T-helper 17 cell (primary cell): Measurements from ENCODE around the gene DTNBP1. TPM values are rescaled to one million over a fixed set of nuclear protein-coding genes. Genes with fewer than 3 reads are reported as not detected.
"Not testable (repeated sequence)": the region's sequence is repeated elsewhere in the genome, so short reads cannot be mapped to it uniquely, and the experiment has no call there.

Experiments used
- ATAC-seq: fragments of 150-1000 bp; cut with Tn5 transposase; 2 replicates; pipeline ENCODE4 v1.10.0; 2021; ENCODE audit warnings: mild to moderate bottlenecking, moderate library complexity
- DNase-seq, 3 donors: peaks; one replicate each; pipeline versions ENCODE4 v3.0.0 to v3.0.0-alpha.2; 2020 to 2021
- H3K9me3 ChIP-seq: one replicate; pipeline ENCODE4 v1.7.0; 2013; ENCODE audit warnings: low read length, mild to moderate bottlenecking; ENCODE audit not compliant: control insufficient read depth, poor library complexity, severe bottlenecking
- H3K27ac Mint-ChIP-seq: one replicate; pipeline ENCODE4 v1.8.0; 2022; ENCODE audit warnings: mild to moderate bottlenecking, moderate library complexity, mixed read lengths
- H3K27me3 Mint-ChIP-seq: one replicate; pipeline ENCODE4 v1.8.0; 2022; ENCODE audit warnings: mixed read lengths
- H3K36me3 Mint-ChIP-seq: one replicate; pipeline ENCODE4 v1.8.0; 2022; ENCODE audit warnings: low read depth, mixed read lengths
- H3K4me1 Mint-ChIP-seq: one replicate; pipeline ENCODE4 v1.8.0; 2022; ENCODE audit warnings: mild to moderate bottlenecking, mixed read lengths
- H3K4me3 Mint-ChIP-seq: one replicate; pipeline ENCODE4 v1.8.0; 2022; ENCODE audit warnings: mild to moderate bottlenecking, moderate library complexity, mixed read lengths
- total RNA-seq, 4 donors: library from RNA in 2 of 4; stranded (reverse) in 2 of 4; gene quantifications; one replicate each; pipeline ENCODE4 v1.2.3 and lab custom pipeline; 2022 to 2026

DTNBP1 gene
- total RNA-seq, 2 donors from 2014 or later, result 16.1 to 18.4 TPM

- Mint-ChIP-seq H3K4me3 (no peak overlapping the region), H3K4me1 (peaks cover 4% of the 10 kb centered on the region), H3K27me3 (peaks cover 37% of the 10 kb centered on the region), H3K36me3 (no peaks in the 10 kb centered on the region), H3K27ac (no peak overlapping the region)
- DNase-seq (no peak), ATAC-seq (no peak)
- no peaks in the 10 kb centered on the region for H3K9me3 ChIP-seq
Measured at GRCh38 chr6:15681946-15682345, 19.1 kb upstream of the DTNBP1 start.

GRCh38 chr6:15678514-15678913, 15.7 kb upstream of the DTNBP1 start:
- no peak for DNase-seq
- Mint-ChIP-seq H3K27ac (no peak overlapping the region), H3K4me1 (peaks cover 2% of the 10 kb centered on the region), H3K36me3 (no peaks in the 10 kb centered on the region), H3K4me3 (no peak overlapping the region), H3K27me3 (peaks cover 34% of the 10 kb centered on the region)
- ATAC-seq, result no peak
- H3K9me3 ChIP-seq, result no peaks in the 10 kb centered on the region

DNA sequence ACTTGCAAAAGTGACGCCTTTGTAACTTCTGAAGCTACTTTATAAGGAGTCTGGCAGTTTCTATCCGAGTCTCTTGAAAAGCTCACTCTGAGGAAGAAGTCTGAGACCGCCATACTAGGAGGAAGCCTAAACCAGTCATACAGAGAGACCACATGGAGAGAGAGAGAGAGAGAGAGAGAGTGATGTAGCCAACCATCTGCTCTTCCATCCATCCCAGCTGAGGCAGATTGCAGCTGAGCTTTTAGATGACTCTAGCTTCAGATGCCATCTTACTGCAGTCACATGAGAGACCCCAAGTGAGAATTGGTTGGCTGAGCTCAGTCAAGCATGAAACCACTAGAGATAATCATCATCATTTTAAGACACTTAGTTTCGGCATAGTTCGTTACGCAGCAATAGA, 15.0 kb upstream of the DTNBP1 start:
- no peak for ATAC-seq

GRCh38 chr6:15675536-15676220, 12.8 kb upstream of the DTNBP1 start:
- no peak overlapping the region for H3K27ac Mint-ChIP-seq
- H3K36me3 Mint-ChIP-seq, result no peaks in the 10 kb centered on the region
- ATAC-seq (no peak), DNase-seq (no peak)
- peaks cover 57% of the 10 kb centered on the region for H3K27me3 Mint-ChIP-seq
- H3K4me3 Mint-ChIP-seq, result no peak overlapping the region
- peaks cover 2% of the 10 kb centered on the region for H3K4me1 Mint-ChIP-seq
- H3K9me3 ChIP-seq, result no peaks in the 10 kb centered on the region

More for the DNA sequence above, 15.0 kb upstream of the DTNBP1 start:
- no peak for DNase-seq
- H3K9me3 ChIP-seq, result no peaks in the 10 kb centered on the region
- H3K27ac Mint-ChIP-seq, result no peak overlapping the region
- no peak overlapping the region for H3K4me3 Mint-ChIP-seq
- peaks cover 39% of the 10 kb centered on the region for H3K27me3 Mint-ChIP-seq
- peaks cover 2% of the 10 kb centered on the region for H3K4me1 Mint-ChIP-seq
- H3K36me3 Mint-ChIP-seq, result no peaks in the 10 kb centered on the region

GRCh38 chr6:15674690-15675386, 12.0 kb upstream of the DTNBP1 start:
- no peaks in the 10 kb centered on the region for H3K9me3 ChIP-seq
- ATAC-seq, result no peak
- H3K36me3 Mint-ChIP-seq, result no peaks in the 10 kb centered on the region
- no peak for DNase-seq
- peaks cover 2% of the 10 kb centered on the region for H3K4me1 Mint-ChIP-seq
- H3K27me3 Mint-ChIP-seq, result peaks cover 66% of the 10 kb centered on the region
- H3K27ac Mint-ChIP-seq, result no peak overlapping the region
- H3K4me3 Mint-ChIP-seq, result no peak overlapping the region

- H3K27ac Mint-ChIP-seq, result no peak overlapping the region
- peaks cover 2% of the 10 kb centered on the region for H3K4me1 Mint-ChIP-seq
- H3K27me3 Mint-ChIP-seq, result peaks cover 65% of the 10 kb centered on the region
- H3K36me3 Mint-ChIP-seq, result no peaks in the 10 kb centered on the region
- H3K9me3 ChIP-seq, result no peaks in the 10 kb centered on the region
- ATAC-seq (no peak), DNase-seq (no peak)
- no peak overlapping the region for H3K4me3 Mint-ChIP-seq
Measured at GRCh38 chr6:15673666-15674065, 10.8 kb upstream of the DTNBP1 start.

DNA sequence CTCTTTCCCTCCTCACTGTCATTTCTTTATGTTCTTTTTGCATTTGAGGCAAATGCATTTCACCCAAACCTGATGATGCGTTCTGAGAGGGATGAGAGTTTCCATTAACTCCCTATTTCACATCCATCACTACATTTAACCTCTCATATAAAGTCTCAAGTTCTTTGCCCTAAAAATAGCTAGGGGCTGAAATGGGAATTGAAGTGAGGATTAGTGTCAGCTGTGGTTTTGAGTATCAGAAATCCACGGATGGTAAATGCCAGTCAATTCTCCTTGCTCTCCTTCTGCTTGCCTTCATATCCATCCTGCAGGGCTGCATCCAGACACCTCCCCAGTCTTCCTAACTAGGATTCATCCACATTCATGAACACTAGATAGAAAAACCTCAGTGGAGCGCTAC, 10.0 kb upstream of the DTNBP1 start:
- Mint-ChIP-seq H3K4me1 (no peaks in the 10 kb centered on the region), H3K36me3 (no peaks in the 10 kb centered on the region), H3K27me3 (peaks cover 62% of the 10 kb centered on the region), H3K4me3 (no peak overlapping the region), H3K27ac (no peak overlapping the region)
- DNase-seq, result no peak
- no peaks in the 10 kb centered on the region for H3K9me3 ChIP-seq
- no peak for ATAC-seq

DNA sequence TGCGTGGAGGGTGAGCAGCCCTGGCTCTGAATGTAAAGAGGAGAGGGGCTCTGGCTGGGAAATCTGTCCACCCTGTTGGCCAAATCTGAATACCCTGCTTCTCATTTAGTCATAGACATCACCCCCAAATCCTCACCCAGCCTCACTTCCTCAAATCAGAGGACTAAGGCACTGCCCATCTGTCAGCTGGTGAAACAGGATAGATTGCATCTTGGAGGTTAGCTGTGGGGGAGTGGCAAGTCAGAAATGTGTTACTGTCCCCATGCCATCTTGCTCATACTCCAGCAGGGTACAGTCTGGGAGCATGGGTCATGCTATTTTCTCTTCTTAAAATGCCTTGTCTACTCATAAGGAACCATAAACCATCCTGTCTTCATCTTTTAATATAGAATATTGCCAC, 9.5 kb upstream of the DTNBP1 start:
- DNase-seq, result no peak
- no peaks in the 10 kb centered on the region for H3K9me3 ChIP-seq
- no peak overlapping the region for H3K27ac Mint-ChIP-seq
- no peak overlapping the region for H3K4me3 Mint-ChIP-seq
- no peaks in the 10 kb centered on the region for H3K36me3 Mint-ChIP-seq
- peaks cover 57% of the 10 kb centered on the region for H3K27me3 Mint-ChIP-seq
- ATAC-seq, result no peak
- H3K4me1 Mint-ChIP-seq, result no peaks in the 10 kb centered on the region

DNA sequence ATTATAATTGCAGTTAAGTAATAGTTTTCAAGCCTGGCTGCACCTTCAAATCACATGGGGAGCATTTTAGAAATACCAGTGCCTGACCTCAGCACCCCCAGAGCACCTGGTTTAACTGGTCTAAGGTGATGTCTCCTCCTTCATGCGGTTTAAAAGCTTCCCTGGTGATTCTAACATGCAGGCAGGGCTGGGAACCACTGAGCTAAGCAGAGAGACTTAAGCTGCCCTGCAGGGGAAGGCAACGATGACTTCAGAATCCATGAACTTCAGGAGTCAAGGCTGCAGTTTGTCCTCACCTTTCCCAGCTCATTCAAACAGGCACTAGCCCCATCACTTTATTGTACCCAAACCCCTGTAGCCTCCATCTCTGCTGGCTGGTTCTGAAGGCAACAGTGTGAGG, 6.1 kb upstream of the DTNBP1 start:
- H3K27ac Mint-ChIP-seq, result no peak overlapping the region
- no peaks in the 10 kb centered on the region for H3K9me3 ChIP-seq
- H3K36me3 Mint-ChIP-seq, result no peaks in the 10 kb centered on the region
- H3K27me3 Mint-ChIP-seq, result peaks cover 41% of the 10 kb centered on the region
- no peak for DNase-seq
- H3K4me3 Mint-ChIP-seq, result no peak overlapping the region
- peaks cover 3% of the 10 kb centered on the region for H3K4me1 Mint-ChIP-seq
- ATAC-seq, result no peak

DNA sequence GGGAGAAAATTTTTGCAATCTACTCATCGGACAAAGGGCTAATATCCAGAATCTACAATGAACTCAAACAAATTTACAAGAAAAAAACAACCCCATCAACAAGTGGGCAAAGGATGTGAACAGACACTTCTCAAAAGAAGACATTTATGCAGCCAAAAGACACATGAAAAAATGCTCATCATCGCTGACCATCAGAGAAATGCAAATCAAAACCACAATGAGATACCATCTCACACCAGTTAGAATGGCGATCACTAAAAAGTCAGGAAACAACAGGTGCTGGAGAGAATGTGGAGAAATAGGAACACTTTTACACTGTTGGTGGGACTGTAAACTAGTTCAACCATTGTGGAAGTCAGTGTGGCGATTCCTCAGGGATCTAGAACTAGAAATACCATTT, 4.1 kb upstream of the DTNBP1 start:
- DNase-seq, H3K36me3 Mint-ChIP-seq, H3K9me3 ChIP-seq, H3K27ac Mint-ChIP-seq, H3K4me3 Mint-ChIP-seq, ATAC-seq: not testable (repeated sequence)
- H3K27me3 Mint-ChIP-seq, result peaks cover 29% of the 10 kb centered on the region
- peaks cover 13% of the 10 kb centered on the region for H3K4me1 Mint-ChIP-seq

GRCh38 chr6:15665237-15665636, 2.4 kb upstream of the DTNBP1 start:
- peaks cover 15% of the 10 kb centered on the region for H3K4me1 Mint-ChIP-seq
- DNase-seq, result no peak
- no peaks in the 10 kb centered on the region for H3K36me3 Mint-ChIP-seq
- no peak overlapping the region for H3K4me3 Mint-ChIP-seq
- no peak overlapping the region for H3K27ac Mint-ChIP-seq
- H3K9me3 ChIP-seq, result no peaks in the 10 kb centered on the region
- peaks cover 13% of the 10 kb centered on the region for H3K27me3 Mint-ChIP-seq
- no peak for ATAC-seq

DNA sequence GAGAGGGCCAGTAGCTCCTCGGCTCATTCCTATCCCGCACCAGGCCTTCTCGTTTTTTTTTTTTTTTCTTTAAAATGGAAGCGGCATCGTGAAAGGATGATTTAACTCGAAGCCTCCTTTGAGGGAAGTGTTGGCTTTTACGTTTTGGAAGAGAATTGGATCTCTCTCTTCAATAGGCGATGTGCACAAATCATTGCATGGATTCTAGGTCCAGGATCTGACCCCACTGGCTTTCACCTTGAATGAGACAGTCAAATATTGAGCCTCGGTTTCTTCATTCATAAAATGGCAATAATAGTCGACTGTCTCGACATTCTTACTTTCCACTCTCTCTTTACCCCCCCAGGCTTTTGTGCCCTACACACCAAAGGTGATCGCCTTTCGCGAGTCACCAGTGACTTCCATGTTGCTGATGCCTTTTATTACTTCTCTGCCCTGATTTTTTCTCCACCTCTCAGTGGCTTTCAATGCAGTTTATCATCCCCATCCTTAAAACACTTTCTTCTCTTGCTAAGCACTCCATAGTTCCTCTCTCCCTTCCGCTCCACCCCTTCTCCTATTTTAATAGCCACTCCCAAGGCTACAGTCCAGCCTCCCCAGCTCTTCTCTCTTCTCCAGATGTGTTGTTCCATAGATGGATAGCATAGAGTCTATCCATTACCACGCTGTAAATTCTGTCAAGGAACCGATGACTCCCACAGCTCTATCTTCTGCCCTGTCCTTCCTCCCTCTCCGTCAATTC, 473 bp upstream of the DTNBP1 start:
- Mint-ChIP-seq H3K4me1 (peaks cover 15% of the 10 kb centered on the region), H3K27me3 (peaks cover 5% of the 10 kb centered on the region), H3K36me3 (peaks cover 3% of the 10 kb centered on the region), H3K27ac (peak overlapping the region; percentile 59), H3K4me3 (peak overlapping the region; percentile 82)
- no peak for DNase-seq
- H3K9me3 ChIP-seq, result no peaks in the 10 kb centered on the region
- no peak for ATAC-seq

GRCh38 chr6:15661853-15662325, 939 bp downstream of the DTNBP1 start:
- ATAC-seq, result no peak
- Mint-ChIP-seq H3K27me3 (no peaks in the 10 kb centered on the region), H3K27ac (no peak overlapping the region), H3K36me3 (peaks cover 6% of the 10 kb centered on the region), H3K4me1 (peaks cover 28% of the 10 kb centered on the region), H3K4me3 (peak overlapping the region; percentile 89)
- no peaks in the 10 kb centered on the region for H3K9me3 ChIP-seq
- DNase-seq, result no peak
